Measurements from ENCODE around the gene RBM48.

- TF ChIP-seq USF2 (IDR thresholded peaks at IDR 0.05; ENCODE audit: low read length) (no peak), RFX5 (IDR thresholded peaks at IDR 0.05; ENCODE audit: borderline replicate concordance, low read depth, low read length) (no peak), POLR2AphosphoS5 (IDR thresholded peaks at IDR 0.05; ENCODE audit: low read depth, low read length) (no peak), YY1 (IDR thresholded peaks at IDR 0.05; ENCODE audit: low read depth, low read length) (no peak)
Measured at GRCh38 chr7:92485267-92485892, 43.2 kb upstream of the RBM48 start.

All from H1 (cell line).